Keratinocyte (primary cell): ENCODE results near the gene CA5A.

ENCODE experiments used
- CTCF ChIP-seq, 3 experiments: IDR thresholded peaks in 1 of 3; conservative IDR thresholded peaks in 1 of 3; optimal IDR thresholded peaks in 1 of 3; 2 replicates in 2 of 3; 3 replicates in 1 of 3; pipeline versions ENCODE3 to v1.5.1; 2011; ENCODE audit warnings: low read length in 3 of 3, mild to moderate bottlenecking in 3 of 3, moderate library complexity in 2 of 3, control low read depth in 1 of 3, inconsistent platforms in 1 of 3; ENCODE audit not compliant: insufficient read depth in 2 of 3; ENCODE audit errors: extremely low read depth in 1 of 3
- EZH2 ChIP-seq: IDR thresholded peaks from one replicate; pipeline ENCODE4 v1.6.1; 2012; ENCODE audit warnings: inconsistent platforms, mild to moderate bottlenecking, low read length, moderate library complexity

GRCh38 chr16:87964049-87964659 is 27.8 kb upstream of the CA5A start:
- no peak for TF ChIP-seq CTCF (optimal IDR thresholded peaks at IDR 0.05 in 1 of 3, IDR thresholded peaks at IDR 0.05 in 1 of 3, conservative IDR thresholded peaks at IDR 0.05 in 1 of 3; ENCODE audit: extremely low read depth in 1 of 3, insufficient read depth in 2 of 3, low read length in 3 of 3)
- TF ChIP-seq EZH2: no peak
